HEK293 (cell line): ENCODE data around the gene COP1.

Experiments used
- CTCF ChIA-PET: fragments of 350-600 bp; formaldehyde crosslinking; extraction: SDS; loops from one replicate; lab custom pipeline; 2021; ENCODE audit warnings: antibody characterized with exemption; lab: Yijun Ruan, JAX
- POLR2A ChIA-PET: fragments of 300-600 bp; formaldehyde crosslinking; extraction: SDS; loops from one replicate; lab custom pipeline; 2020; ENCODE audit warnings: antibody characterized with exemption, inconsistent platforms; lab: Yijun Ruan, JAX
- H3K27ac ChIP-seq: fragments of 200-500 bp; sonication (Bioruptor generic); 2 replicates; pipeline ENCODE4 v1.5.1; 2014; ENCODE audit warnings: low read depth, low read length, control low read depth, inconsistent platforms; ENCODE audit errors: extremely low read depth
- H3K36me3 ChIP-seq, 2 experiments: fragments of 200-500 bp in 1 of 2; sonication (Bioruptor generic) in 1 of 2; 1 replicate in 1 of 2; 2 replicates in 1 of 2; pipeline ENCODE4 v1.5.1; 2014 to 2017; ENCODE audit warnings: inconsistent platforms in 2 of 2, low read length in 2 of 2; ENCODE audit not compliant: control insufficient read depth in 2 of 2, insufficient read depth in 1 of 2
- H3K4me1 ChIP-seq: fragments of 200-500 bp; sonication (Bioruptor generic); 2 replicates; pipeline ENCODE4 v1.5.1; 2014; ENCODE audit warnings: mild to moderate bottlenecking, low read length, inconsistent platforms; ENCODE audit not compliant: control insufficient read depth, insufficient read depth
- H3K4me3 ChIP-seq: 2 replicates; pipeline ENCODE4 v1.5.1; 2011; ENCODE audit warnings: low read depth, mild to moderate bottlenecking, control low read depth, low read length, moderate library complexity
- H3K9me3 ChIP-seq: fragments of 200-500 bp; sonication (Bioruptor generic); 2 replicates; pipeline ENCODE4 v1.5.1; 2014; ENCODE audit warnings: low read depth, low read length, inconsistent platforms; ENCODE audit not compliant: control insufficient read depth, insufficient read depth
- ATF2 ChIP-seq: fragments of 450-650 bp; formaldehyde crosslinking; IDR thresholded peaks from 2 replicates; pipeline ENCODE4 v1.5.1; 2016; ENCODE audit warnings: missing biosample characterization, missing genetic modification characterization, low read depth
- BCL6B ChIP-seq: fragments of 450-650 bp; formaldehyde crosslinking; IDR thresholded peaks from 2 replicates; pipeline ENCODE4 v1.5.1; 2017; ENCODE audit warnings: missing biosample characterization, missing genetic modification characterization
- EGR2 ChIP-seq: fragments of 450-650 bp; formaldehyde crosslinking; IDR thresholded peaks from 2 replicates; pipeline ENCODE4 v1.5.1; 2016; ENCODE audit warnings: low read depth, missing biosample characterization, missing genetic modification characterization
- GLI2 ChIP-seq: fragments of 450-650 bp; formaldehyde crosslinking; IDR thresholded peaks from 2 replicates; pipeline ENCODE4; 2017; ENCODE audit warnings: missing biosample characterization, missing genetic modification characterization, low read depth, borderline replicate concordance
- KLF17 ChIP-seq: fragments of 450-650 bp; formaldehyde crosslinking; IDR thresholded peaks from 2 replicates; pipeline ENCODE4 v1.5.1; 2016; ENCODE audit warnings: missing biosample characterization, missing genetic modification characterization
- KLF7 ChIP-seq: fragments of 450-650 bp; formaldehyde crosslinking; IDR thresholded peaks from 2 replicates; pipeline ENCODE4 v1.5.1; 2016; ENCODE audit warnings: missing biosample characterization, missing genetic modification characterization, borderline replicate concordance
- MZF1 ChIP-seq: fragments of 450-650 bp; formaldehyde crosslinking; IDR thresholded peaks from 2 replicates; pipeline ENCODE4 v1.5.1; 2017; ENCODE audit warnings: missing biosample characterization, missing genetic modification characterization, borderline replicate concordance
- REPIN1 ChIP-seq: fragments of 450-650 bp; formaldehyde crosslinking; IDR thresholded peaks from 2 replicates; pipeline ENCODE4 v1.5.1; 2017; ENCODE audit warnings: missing biosample characterization, missing genetic modification characterization, low read depth
- REST ChIP-seq: fragments of 450-650 bp; formaldehyde crosslinking; IDR thresholded peaks from 2 replicates; pipeline ENCODE4 v1.5.1; 2016; ENCODE audit warnings: missing biosample characterization, missing genetic modification characterization
- ZBTB20 ChIP-seq: fragments of 450-650 bp; formaldehyde crosslinking; IDR thresholded peaks from 2 replicates; pipeline ENCODE4 v1.5.1; 2016; ENCODE audit warnings: missing biosample characterization, missing genetic modification characterization
- ZBTB26 ChIP-seq: fragments of 450-650 bp; formaldehyde crosslinking; optimal IDR thresholded peaks from 2 replicates; pipeline ENCODE3; 2016; ENCODE audit warnings: missing biosample characterization, mild to moderate bottlenecking, missing genetic modification characterization
- ZBTB6 ChIP-seq: fragments of 450-650 bp; formaldehyde crosslinking; IDR thresholded peaks from 2 replicates; pipeline ENCODE4 v1.5.1; 2017; ENCODE audit warnings: missing biosample characterization, missing genetic modification characterization
- ZFP69B ChIP-seq: fragments of 450-650 bp; formaldehyde crosslinking; IDR thresholded peaks from 2 replicates; pipeline ENCODE4 v1.5.1; 2016; ENCODE audit warnings: missing biosample characterization, missing genetic modification characterization
- ZNF341 ChIP-seq: fragments of 450-650 bp; formaldehyde crosslinking; IDR thresholded peaks from 2 replicates; pipeline ENCODE4; 2016; ENCODE audit warnings: low read depth, missing biosample characterization, missing genetic modification characterization
- ZNF350 ChIP-seq: fragments of 450-650 bp; formaldehyde crosslinking; IDR thresholded peaks from 2 replicates; pipeline ENCODE4 v1.5.0; 2017; ENCODE audit warnings: missing biosample characterization, mild to moderate bottlenecking, missing genetic modification characterization
- ZNF416 ChIP-seq: fragments of 450-650 bp; formaldehyde crosslinking; IDR thresholded peaks from 2 replicates; pipeline ENCODE4 v1.5.1; 2016; ENCODE audit warnings: missing biosample characterization, missing genetic modification characterization
- ZNF48 ChIP-seq: fragments of 450-650 bp; formaldehyde crosslinking; IDR thresholded peaks from 2 replicates; pipeline ENCODE4 v1.5.1; 2016; ENCODE audit warnings: missing biosample characterization, missing genetic modification characterization
- ZNF514 ChIP-seq: fragments of 450-650 bp; formaldehyde crosslinking; IDR thresholded peaks from 2 replicates; pipeline ENCODE4 v1.5.1; 2016; ENCODE audit warnings: missing biosample characterization, missing genetic modification characterization
- ZNF585B ChIP-seq: fragments of 450-650 bp; formaldehyde crosslinking; IDR thresholded peaks from 2 replicates; pipeline ENCODE4 v1.5.1; 2016; ENCODE audit warnings: missing biosample characterization, missing genetic modification characterization
- ZNF76 ChIP-seq: fragments of 450-650 bp; formaldehyde crosslinking; IDR thresholded peaks from 2 replicates; pipeline ENCODE4; 2016; ENCODE audit warnings: low read depth, missing biosample characterization, missing genetic modification characterization, borderline replicate concordance
- ZNF792 ChIP-seq: fragments of 450-650 bp; formaldehyde crosslinking; IDR thresholded peaks from 2 replicates; pipeline ENCODE4 v1.5.1; 2016; ENCODE audit warnings: missing biosample characterization, missing genetic modification characterization
- ZSCAN18 ChIP-seq: fragments of 450-650 bp; formaldehyde crosslinking; IDR thresholded peaks from 2 replicates; pipeline ENCODE4 v1.5.1; 2016; ENCODE audit warnings: missing biosample characterization, missing genetic modification characterization

COP1 gene

GRCh38 chr1:175906370-175906769, 300.7 kb downstream of the COP1 start:
- POLR2A ChIA-PET = no interaction called here
- Histone ChIP-seq H3K27ac (no peak overlapping the region), H3K9me3 (no peaks in the 10 kb centered on the region), H3K4me1 (0 out of 2 replicates have a peak, but pooled peaks cover 3% of the 10 kb centered on the region), H3K4me3 (no peak overlapping the region), H3K36me3 (no peaks in the 10 kb centered on the region)
- TF ChIP-seq KLF17 (tag by site-specific recombination) (no peak), ZSCAN18 (no peak), ZNF514 (tag by site-specific recombination) (no peak), ZNF585B (tag by site-specific recombination) (no peak), ZNF341 (tag by site-specific recombination) (no peak), BCL6B (tag by site-specific recombination) (no peak), ZBTB26 (tag by site-specific recombination) (no peak), ATF2 (tag by site-specific recombination) (no peak), REPIN1 (tag by site-specific recombination) (no peak), KLF7 (tag by site-specific recombination) (no peak)
- CTCF ChIA-PET = no interaction called here

GRCh38 chr1:175904808-175905207, 302.3 kb downstream of the COP1 start:
- Histone ChIP-seq H3K4me1 (0 out of 2 replicates have a peak, but pooled peaks cover 3% of the 10 kb centered on the region), H3K27ac (no peak overlapping the region), H3K4me3 (no peak overlapping the region), H3K9me3 (no peaks in the 10 kb centered on the region), H3K36me3 (no peaks in the 10 kb centered on the region)
- ChIA-PET POLR2A (no interaction called here), CTCF (interaction anchor here (0.7 kb wide), 1 partner anchor 14 kb away, joined by 3 read pairs; no protein-coding TSS in a partner anchor)
- TF ChIP-seq EGR2 (tag by site-specific recombination) = no peak
- TF ChIP-seq ZNF76 = no peak
- TF ChIP-seq ZBTB20 (tag by site-specific recombination) = no peak
- TF ChIP-seq ZNF416 (tag by site-specific recombination) = no peak
- TF ChIP-seq ZNF792 = no peak
- TF ChIP-seq ZBTB6 = no peak
- TF ChIP-seq ZFP69B (tag by site-specific recombination) = no peak
- no peak for TF ChIP-seq GLI2 (tag by site-specific recombination)
- no peak for TF ChIP-seq MZF1 (tag by site-specific recombination)
- no peak for TF ChIP-seq ZNF350 (tag by site-specific recombination)
- no peak for TF ChIP-seq ZNF48
- no peak for TF ChIP-seq REST (tag by site-specific recombination)
